ENCODE data around the gene FXYD7. TPM values are rescaled to one million over a fixed set of nuclear protein-coding genes. Genes with fewer than 3 reads are reported as not detected.

FXYD7 gene
- total and polyA plus RNA-seq, 9 of the 15 experiments (the other 6 are each of a cell fraction or from before 2014, with no cell fraction given): 0.10 to 0.80 (median 0.31) TPM; not detected in 3

DNA sequence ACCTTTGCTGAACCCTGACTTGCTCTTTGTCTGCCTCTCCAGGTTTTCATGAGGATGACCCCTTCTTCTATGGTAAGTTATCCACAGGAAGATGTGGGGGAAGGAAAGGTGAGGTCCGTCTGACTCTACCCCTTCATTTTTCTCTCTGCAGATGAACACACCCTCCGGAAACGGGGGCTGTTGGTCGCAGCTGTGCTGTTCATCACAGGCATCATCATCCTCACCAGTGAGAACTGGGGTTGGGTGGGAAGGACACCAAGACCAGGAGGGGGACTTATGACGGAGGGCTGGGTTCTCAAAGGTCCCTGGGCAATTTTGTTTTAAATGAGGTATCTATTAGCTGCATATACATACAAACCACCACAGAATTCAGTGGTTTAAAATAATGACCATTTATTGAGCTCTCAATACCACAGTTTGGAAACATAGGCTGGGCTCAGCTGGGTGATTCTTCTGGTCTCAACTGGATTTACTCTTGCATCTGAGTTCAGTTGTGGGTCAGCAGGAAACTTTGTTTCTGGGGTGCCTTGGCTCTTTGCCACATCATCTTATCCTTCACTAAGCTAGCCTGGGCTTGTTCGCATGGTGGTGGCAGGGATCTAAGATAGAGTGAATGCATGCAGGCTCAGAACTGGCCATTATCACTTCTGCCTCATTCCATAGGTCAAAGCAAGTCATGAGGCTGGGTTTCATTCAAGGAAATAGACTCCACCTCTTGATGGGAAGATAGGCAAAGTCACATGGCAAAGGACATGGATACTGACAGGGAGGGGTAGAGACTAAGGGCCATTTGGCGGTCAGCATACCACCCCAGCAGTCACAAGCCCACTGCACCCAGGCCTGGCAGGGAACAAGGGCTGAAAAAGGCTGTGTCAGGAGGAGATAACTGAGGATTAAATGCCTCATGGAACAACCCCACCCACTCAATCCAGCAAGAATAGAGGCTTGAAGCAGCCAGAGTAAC lies 23.3 kb downstream of the FXYD7 start (continued):
- TF ChIP-seq ZFP30 (CRISPR knock-in tag; IDR thresholded peaks at IDR 0.05; ENCODE audit: borderline replicate concordance) (no peak), C11orf30 (IDR thresholded peaks at IDR 0.05; ENCODE audit: low read depth) (peak; percentile 41), TAF1 (IDR thresholded peaks at IDR 0.05; ENCODE audit: control insufficient read depth, extremely low read depth, insufficient read depth, low read length, severe bottlenecking) (peak; percentile 35), ZNF436 (CRISPR knock-in tag; IDR thresholded peaks at IDR 0.05) (no peak), NELFE (IDR thresholded peaks at IDR 0.05; ENCODE audit: insufficient read depth, insufficient read length) (no peak), MCM5 (IDR thresholded peaks at IDR 0.05; ENCODE audit: low read depth) (no peak), ZBTB7A (IDR thresholded peaks at IDR 0.05; ENCODE audit: borderline replicate concordance, control insufficient read depth, low read depth, low read length) (peak; percentile 56; the same call in 1 of the 2 replicates), NFATC3 (IDR thresholded peaks at IDR 0.05) (no peak), BRF1 (IDR thresholded peaks at IDR 0.05; ENCODE audit: borderline replicate concordance, extremely low read depth, insufficient read length) (no peak), ZNF197 (CRISPR knock-in tag; IDR thresholded peaks at IDR 0.05; ENCODE audit: low read depth) (no peak), RAD21 (CRISPR knock-in tag; conservative IDR thresholded peaks at IDR 0.05 in 1 of 2, IDR thresholded peaks at IDR 0.05 in 1 of 2) (peak in 1 of 2 experiments; percentile 34; a peak in 3 of 4 replicates), IRF2 (CRISPR knock-in tag; IDR thresholded peaks at IDR 0.05) (no peak), U2AF1 (optimal IDR thresholded peaks at IDR 0.05; ENCODE audit: low read depth, low read length) (no peak), NFYB (IDR thresholded peaks at IDR 0.05; ENCODE audit: extremely low read depth, insufficient read length) (peak; percentile 57), COPS2 (conservative IDR thresholded peaks at IDR 0.05) (no peak), ZNF175 (CRISPR knock-in tag; IDR thresholded peaks at IDR 0.05; ENCODE audit: low read depth) (peak; percentile 45; the same call in 1 of the 2 replicates), CTBP1 (IDR thresholded peaks at IDR 0.05; ENCODE audit: borderline replicate concordance) (peak; percentile 56; the same call in 1 of the 2 replicates), PHF8 (IDR thresholded peaks at IDR 0.05; ENCODE audit: borderline replicate concordance, low read length) (peak; percentile 17; the same call in 1 of the 2 replicates)
- TF ChIP-seq, protein P1, sequence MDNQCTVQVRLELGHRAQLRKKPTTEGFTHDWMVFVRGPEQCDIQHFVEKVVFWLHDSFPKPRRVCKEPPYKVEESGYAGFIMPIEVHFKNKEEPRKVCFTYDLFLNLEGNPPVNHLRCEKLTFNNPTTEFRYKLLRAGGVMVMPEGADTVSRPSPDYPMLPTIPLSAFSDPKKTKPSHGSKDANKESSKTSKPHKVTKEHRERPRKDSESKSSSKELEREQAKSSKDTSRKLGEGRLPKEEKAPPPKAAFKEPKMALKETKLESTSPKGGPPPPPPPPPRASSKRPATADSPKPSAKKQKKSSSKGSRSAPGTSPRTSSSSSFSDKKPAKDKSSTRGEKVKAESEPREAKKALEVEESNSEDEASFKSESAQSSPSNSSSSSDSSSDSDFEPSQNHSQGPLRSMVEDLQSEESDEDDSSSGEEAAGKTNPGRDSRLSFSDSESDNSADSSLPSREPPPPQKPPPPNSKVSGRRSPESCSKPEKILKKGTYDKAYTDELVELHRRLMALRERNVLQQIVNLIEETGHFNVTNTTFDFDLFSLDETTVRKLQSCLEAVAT (IDR thresholded peaks at IDR 0.05): no peak
- TF ChIP-seq, protein P2, sequence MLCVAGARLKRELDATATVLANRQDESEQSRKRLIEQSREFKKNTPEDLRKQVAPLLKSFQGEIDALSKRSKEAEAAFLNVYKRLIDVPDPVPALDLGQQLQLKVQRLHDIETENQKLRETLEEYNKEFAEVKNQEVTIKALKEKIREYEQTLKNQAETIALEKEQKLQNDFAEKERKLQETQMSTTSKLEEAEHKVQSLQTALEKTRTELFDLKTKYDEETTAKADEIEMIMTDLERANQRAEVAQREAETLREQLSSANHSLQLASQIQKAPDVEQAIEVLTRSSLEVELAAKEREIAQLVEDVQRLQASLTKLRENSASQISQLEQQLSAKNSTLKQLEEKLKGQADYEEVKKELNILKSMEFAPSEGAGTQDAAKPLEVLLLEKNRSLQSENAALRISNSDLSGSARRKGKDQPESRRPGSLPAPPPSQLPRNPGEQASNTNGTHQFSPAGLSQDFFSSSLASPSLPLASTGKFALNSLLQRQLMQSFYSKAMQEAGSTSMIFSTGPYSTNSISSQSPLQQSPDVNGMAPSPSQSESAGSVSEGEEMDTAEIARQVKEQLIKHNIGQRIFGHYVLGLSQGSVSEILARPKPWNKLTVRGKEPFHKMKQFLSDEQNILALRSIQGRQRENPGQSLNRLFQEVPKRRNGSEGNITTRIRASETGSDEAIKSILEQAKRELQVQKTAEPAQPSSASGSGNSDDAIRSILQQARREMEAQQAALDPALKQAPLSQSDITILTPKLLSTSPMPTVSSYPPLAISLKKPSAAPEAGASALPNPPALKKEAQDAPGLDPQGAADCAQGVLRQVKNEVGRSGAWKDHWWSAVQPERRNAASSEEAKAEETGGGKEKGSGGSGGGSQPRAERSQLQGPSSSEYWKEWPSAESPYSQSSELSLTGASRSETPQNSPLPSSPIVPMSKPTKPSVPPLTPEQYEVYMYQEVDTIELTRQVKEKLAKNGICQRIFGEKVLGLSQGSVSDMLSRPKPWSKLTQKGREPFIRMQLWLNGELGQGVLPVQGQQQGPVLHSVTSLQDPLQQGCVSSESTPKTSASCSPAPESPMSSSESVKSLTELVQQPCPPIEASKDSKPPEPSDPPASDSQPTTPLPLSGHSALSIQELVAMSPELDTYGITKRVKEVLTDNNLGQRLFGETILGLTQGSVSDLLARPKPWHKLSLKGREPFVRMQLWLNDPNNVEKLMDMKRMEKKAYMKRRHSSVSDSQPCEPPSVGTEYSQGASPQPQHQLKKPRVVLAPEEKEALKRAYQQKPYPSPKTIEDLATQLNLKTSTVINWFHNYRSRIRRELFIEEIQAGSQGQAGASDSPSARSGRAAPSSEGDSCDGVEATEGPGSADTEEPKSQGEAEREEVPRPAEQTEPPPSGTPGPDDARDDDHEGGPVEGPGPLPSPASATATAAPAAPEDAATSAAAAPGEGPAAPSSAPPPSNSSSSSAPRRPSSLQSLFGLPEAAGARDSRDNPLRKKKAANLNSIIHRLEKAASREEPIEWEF (CRISPR knock-in tag; IDR thresholded peaks at IDR 0.05): no peak
